ENCODE measurements around the gene PDZD2.

Gene PDZD2

DNA sequence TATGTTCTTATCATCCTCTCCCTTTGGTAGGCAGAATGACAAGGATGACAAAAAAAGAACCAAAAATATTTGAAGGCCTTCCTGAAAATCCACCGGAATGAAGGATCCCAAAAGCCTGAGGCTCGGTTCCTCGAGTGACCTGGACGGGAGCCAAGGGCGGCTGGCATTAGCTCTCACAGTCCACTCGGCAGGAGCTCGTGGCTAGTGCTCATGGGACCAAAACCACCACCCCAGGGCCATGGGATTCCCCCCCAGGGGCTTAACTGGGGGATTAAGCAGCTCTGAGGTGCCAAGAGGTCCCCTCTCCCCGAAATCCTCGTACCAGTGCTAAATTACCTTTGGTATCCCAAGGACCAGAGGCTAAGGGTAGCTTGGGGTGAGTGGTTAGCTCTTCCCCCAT, 586 bp upstream of the PDZD2 start:
- no peak for DNase-seq (ENCODE audit: low read depth in 2 of 2)

DNA sequence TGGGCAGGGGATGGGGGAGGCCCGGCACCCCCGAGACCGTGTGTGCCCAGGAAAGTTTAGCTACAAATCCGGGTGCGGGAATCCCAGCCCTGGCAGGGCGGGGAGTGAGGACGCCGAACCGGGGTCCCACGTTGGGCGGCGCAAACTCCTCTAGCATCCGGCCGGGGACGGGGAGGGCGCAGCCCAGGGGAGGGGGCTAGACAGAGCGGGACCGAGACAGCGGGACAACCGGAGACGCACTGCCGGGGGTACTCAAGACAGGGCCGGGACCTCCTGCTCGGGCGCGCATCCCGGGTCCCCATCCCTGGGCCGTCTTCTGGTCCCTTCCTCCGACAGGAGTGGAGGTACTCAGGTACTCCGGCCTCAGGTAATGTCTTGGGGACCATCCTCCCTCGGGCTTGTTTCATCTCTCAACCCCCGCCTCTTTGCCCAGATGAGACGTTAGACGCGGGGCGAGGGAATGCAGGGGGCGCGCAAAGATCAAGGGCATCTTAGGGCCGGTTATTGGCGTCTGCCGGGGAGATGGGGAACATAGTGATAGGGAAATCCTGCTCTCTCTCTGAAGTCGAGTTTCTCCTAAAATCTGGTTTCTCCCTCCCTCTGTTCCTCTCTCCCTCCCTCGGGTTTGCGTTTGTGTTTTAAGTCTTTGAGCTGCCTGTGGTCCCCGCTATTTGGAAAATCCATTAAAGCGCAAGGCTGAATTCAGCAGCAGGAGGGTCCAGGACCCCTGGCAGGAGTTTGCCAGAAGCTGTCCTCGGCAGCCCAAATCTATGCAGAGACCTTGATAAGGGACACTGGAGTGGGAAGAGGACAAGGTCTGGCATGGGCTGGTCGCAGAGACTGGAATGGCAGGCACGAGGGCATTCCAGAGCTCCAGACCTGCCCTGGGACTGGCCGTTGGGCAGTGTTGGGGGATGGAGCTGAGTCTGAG, 815 bp downstream of the PDZD2 start:
- no peak for DNase-seq (ENCODE audit: low read depth in 2 of 2)

DNA sequence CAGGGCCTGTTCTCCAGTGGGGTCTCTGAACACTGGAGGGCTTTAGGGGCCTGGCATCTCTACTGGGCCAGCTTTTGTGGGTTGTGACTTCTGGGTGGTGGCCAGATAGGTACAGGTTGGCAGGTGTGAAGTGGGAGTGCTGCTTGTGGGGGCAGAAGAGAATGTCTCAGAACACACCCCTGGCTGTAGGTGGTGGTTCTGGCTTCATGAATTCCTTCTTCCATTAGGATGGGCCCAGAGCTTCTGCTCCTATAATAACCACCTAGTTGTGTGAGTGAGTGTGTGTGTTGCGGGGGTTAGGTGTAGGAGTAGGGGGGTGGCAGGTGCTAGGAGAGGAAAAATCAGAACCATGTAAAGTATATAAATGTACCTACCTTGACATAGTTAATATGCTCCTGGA, 1.6 kb downstream of the PDZD2 start:
- DNase-seq (ENCODE audit: low read depth in 2 of 2), result no peak

DNA sequence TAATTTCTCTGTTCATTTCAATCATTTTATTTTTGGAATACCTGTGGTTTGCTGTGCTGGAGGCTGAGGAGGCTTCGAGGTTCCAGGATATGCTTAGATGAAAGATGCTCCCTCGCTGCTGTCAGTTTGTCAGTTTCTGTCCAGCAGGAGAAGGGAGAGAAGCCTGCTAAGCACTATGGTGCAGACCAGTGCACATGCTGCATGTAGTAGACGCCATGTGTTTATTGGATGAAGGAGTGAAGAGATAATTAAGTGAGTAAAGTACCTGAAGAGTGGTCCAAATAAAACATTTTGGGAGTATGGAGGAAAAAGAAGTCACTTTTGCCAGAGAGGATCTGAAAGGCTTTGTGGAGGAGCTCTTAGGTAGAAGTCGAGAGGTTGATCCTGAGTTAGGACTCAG, 2.1 kb downstream of the PDZD2 start:
- no peak for DNase-seq (ENCODE audit: low read depth in 2 of 2)

DNA sequence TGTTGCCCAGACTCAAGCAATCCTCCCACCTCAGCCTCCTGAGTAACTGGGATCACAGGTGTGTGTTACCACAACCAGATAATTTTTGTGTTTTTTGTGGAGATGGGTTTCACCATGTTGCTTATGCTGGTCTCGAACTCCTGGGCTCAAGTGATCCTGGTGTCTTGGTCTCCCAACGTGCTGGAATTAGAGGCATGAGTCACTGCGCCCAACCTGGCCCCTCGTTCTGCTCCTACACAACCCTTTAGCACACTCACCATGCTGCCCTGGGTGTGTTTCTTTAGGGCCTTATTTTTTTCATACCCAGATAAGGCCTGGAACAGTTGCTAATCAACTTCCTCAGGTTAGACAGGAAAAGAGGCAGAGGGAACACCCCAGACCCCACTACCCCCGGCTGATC, 2.6 kb downstream of the PDZD2 start:
- no peak for DNase-seq (ENCODE audit: low read depth in 2 of 2)

DNA sequence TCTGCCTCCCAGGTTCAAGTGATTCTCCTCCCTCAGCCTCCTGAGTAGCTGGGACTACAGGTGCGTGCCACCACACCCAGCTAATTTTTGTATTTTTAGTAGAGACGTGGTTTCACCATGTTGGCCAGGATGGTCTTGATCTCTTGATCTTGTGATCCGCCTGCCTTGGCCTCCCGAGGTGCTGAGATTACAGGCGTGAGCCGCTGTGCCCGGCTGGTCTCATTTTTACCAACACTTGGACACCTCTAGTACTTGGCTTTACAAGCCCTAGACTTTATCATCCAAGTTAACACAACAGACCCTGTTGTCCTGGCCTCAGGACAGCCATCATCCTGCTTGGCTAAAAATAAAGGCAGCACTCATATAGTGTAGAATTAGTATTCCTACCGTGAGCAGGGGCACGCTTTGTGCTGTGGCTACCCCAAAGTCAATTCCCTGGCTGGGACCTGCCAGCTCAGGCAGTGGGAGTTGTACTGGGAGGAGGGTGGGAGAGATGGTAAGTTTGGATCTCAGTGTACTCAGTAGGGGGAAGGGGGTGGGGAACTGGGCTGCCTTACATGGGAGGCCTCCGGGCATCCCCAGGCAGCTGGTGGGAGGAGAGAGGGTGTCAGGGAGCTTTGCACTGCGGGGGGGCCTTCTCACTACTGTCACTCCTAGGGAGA, 6.6 kb downstream of the PDZD2 start:
- DNase-seq (ENCODE audit: low read depth in 2 of 2), result no peak

DNA sequence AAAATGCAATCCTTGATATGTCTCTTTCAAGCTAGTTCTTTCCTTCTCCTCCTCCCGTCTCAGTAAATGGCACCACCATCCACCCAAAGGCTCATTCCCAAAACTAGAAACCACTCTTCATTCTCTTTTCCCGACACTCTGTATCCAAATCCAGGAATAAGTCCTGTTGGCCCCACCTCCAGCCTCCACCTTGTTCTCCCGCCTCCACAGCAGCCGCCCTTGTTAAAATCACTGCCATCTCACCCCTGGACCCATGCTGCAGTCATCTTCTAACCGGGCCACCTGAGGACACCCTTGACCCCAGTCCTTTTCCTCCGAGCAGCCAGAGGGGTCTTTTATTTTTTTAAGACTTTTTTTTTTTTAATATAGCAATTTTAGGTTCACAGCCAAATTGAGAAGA, 9.4 kb downstream of the PDZD2 start:
- no peak for DNase-seq (ENCODE audit: low read depth in 2 of 2)

DNA sequence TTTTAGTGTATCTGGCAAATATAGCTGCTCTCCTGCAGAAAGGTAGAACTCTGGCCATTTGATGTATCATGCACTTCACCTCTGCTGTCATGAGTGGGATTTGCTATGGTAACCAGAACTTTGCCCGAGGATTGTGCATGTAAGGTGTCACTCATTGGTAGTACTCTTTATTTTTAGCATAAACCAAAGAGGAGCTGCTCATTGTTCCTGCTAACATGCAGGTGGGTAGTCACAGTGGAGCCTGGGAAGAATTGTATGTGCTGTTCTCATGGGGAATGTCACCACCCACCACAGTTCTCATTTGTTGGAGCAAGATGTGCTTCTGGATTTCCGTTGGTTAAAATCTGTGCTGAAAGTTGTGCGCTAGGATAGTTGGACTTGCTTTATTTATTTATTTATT, 12.3 kb downstream of the PDZD2 start:
- no peak for DNase-seq (ENCODE audit: low read depth in 2 of 2)

DNA sequence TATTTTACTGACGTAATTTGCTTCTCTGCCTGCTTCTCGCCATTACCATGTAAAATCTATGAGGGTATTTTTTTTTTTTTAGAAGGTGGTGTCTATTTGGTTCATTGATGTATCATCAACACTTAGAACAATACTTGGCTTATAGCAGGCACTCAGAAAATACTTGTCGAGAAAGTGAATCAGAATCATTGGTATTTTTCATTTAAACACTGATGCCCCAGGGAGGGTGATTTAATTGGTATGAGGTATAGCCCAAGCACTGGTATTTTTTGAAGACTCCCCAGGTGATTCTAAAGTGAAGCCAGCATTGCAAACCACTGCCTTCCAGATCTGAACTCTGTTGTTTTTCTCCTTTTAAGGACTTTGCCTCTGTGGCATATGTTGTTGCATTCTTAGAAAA, 16.6 kb downstream of the PDZD2 start:
- DNase-seq (ENCODE audit: low read depth in 2 of 2), result no peak

DNA sequence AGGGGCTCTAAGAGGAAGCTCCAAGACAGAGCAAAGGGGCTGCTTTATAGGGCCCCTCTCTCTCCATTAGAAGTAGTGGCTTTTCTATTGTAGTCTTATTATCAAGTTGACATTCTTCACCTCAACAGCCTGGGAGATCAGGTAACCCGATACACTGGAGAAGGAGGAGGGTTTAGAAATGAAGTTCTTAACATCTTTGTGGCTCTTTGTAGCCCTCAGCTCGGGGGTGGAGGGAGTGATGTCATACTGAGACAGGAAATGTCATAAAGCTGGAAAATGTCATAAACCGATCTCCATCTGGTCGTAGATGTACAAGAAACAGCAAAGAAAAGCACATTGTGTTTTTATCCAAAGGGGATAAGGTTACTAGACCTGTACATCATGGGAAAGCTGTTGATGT, 17.9 kb downstream of the PDZD2 start:
- no peak for DNase-seq (ENCODE audit: low read depth in 2 of 2)

DNA sequence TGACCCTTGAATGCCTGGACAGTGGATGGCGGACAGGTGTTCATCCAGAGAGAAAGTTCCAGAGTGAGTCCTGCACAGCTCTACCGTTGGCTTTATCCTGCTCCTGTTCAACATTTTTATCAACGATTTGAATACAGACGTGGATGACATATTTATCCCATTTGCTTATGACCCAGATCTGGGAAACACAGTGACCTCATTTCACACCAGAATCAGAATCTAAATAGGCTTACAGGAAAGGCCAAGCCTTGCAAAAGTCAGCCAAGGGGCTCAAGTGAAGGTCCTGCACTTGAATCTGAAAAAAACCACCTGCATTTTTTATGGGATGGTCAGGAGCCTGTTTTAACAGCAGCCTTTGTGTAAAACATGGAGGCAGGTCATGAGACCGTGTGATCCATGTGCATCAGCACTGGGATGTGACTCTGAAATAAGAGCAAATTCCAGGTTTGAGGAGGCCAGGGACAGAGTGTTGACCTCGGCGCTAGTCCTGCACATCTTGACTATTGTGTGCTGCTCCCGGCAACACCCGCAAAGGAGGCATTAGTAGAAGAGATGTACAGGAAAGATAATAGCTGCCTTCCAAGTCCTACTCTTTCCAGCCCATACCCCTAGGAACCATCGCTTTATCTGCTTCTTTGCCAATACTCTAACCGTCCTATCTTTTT, 18.5 kb downstream of the PDZD2 start:
- DNase-seq (ENCODE audit: low read depth in 2 of 2), result no peak

DNA sequence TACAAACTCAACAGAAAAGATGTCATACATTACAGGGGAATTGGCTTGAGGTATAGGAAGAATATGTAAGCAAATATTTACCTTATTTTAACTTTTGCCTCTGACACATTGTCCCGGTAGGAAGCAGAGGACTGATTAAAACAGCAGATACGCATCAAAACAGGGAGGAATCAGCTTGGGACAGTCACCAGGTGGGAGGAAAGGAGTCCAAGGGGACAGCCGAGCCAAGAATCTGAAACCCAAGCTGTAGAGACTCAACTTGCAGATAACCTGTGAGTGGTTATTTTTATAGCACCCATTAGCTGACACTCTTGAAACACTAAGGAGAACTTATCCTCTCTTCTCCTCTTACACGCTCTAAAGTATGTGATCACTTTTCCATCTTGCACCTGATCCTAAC, 22.3 kb downstream of the PDZD2 start:
- no peak for DNase-seq (ENCODE audit: low read depth in 2 of 2)

DNA sequence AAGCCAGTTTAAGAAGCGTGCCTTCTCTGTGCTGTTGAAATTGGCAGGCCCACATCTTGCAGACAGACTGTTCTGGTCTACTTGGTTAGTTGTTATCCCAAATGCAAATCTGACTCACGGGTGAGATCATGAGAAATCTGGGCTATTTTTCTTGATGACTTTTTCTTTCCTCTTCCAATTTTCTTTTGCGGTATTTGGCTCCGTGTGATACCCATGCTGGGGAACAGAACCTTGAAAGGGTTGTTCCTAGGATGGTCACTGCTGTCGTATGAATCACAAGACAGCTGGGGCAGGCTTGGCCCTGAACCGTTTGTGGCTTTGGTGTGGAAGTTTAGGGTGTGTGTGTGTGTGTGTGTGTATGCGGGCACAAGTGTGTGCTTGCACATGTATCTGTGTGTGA, 24.6 kb downstream of the PDZD2 start:
- no peak for DNase-seq (ENCODE audit: low read depth in 2 of 2)

DNA sequence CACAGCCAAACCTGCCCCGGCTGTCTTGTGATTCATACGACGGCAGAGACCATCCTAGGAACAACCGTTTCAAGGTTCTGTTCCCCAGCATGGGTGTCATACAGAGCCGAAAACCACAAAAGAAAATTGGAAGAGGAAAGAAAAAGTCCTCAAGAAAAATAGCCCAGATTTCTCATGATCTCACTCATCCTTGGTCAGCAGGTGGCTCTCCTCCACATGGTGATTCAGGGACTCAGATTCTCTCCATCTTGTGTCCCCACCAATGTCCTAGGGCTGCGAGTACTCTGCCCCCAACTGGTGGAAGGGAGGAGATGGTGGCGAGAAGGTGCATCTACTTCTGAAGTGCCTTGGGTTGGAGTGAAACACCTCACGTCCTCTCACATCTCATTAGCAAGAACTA, 25.6 kb downstream of the PDZD2 start:
- no peak for DNase-seq (ENCODE audit: low read depth in 2 of 2)

DNA sequence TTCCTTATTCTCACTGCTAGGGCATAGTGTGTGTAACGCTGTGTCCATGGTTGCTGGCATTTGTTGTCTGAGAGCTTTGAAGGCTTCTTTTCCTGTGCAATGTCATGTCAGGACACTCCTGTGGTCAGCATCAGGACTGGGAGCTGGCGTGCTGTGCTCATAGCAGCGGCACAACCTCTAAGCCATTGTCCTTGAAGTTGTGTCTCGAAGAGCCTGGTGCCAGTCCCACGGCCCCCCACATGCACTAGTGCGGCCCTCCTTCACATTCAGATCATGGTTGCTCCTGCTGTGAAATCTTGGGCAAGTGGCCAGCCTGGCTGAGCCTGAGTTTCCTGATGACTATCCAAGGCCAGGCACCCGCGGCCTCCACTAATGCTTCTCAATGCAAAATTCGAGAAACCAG, 32.4 kb downstream of the PDZD2 start:
- no peak for DNase-seq (ENCODE audit: low read depth in 2 of 2)

DNA sequence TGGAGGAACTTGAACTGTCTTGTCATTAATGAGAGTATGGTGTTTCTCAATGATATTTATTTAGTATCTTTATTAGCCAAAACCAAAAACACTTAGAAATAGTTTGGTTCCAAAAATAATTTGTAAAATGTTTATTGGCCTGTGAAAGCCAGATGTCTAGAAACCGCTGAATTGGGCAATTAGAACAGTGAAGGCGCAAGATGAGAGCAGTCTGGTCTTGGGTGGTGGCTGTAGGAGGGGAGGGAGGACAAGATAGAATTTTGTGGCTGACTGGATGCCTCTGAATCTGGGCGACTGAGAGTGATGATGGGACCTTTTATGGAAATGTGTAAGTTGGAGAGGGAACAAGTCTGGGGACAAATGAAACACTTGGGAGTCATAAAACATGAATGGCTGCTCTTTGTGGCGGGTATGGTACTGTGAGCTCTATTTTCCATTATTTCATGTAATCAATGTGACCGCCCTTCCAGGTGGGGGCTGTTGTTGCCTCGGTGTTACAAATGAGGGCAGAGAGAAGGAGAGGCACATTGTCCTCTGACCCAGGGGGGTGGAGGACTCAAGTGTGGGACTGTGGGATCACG, 35.5 kb downstream of the PDZD2 start:
- DNase-seq (ENCODE audit: low read depth in 2 of 2), result no peak

DNA sequence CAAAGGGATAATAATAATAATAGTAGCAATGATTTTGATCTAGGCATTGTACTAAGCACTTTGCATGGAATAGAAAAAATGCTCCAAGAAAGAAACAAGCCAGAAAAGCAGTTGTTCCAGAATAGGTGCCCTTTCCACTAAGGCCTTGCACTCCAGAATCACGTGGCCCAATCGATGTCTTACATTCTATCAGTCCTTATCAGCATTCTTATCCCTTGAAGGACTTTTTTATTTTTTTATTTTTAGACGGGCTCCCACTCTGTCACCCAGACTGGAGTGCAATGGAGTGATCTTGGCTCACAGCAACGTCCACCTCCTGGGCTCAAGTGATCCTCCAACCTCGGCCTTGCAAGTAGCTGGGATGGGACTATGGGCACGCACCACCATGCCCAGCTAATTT, 36.5 kb downstream of the PDZD2 start:
- DNase-seq (ENCODE audit: low read depth in 2 of 2), result no peak

DNA sequence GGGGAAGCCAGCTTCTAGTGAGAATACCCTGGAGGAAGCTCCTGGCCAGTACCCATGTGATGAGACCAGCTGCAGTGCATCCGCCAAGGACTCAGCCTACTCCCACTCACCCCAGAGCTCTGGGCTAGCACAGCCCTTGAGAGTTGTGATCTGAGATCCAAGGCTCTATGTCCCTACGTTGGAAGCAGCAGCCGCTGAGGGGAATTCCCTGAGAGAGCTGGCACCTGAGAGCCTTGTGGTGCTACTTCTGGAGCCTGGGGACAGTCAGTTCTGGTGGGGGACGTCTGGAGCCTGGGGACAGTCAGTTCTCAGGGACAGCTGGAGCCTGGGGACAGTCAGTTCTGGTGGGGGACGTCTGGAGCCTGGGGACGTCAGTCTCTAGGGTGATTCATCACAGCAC, 39.2 kb downstream of the PDZD2 start:
- DNase-seq (ENCODE audit: low read depth in 2 of 2), result no peak

DNA sequence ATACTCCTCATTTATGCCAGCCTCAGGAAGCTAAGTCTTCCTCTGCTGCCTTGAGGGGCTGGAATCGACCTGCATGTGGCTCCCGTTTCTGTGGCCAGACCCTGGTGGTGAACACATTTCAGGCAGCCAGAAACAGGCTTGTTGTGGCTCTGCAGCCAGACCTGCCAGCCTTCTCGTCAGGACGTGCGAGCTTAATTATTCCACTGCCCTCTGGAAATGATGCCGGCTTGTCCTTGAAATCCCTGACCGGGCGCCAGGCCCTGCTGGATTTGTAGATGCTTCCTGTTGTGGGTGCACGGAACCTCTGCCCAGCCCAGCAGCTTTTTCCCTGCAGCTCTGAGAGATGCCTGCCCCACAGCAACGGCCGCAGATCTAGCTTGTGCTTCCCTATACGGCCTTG, 41.6 kb downstream of the PDZD2 start:
- no peak for DNase-seq (ENCODE audit: low read depth in 2 of 2)

DNA sequence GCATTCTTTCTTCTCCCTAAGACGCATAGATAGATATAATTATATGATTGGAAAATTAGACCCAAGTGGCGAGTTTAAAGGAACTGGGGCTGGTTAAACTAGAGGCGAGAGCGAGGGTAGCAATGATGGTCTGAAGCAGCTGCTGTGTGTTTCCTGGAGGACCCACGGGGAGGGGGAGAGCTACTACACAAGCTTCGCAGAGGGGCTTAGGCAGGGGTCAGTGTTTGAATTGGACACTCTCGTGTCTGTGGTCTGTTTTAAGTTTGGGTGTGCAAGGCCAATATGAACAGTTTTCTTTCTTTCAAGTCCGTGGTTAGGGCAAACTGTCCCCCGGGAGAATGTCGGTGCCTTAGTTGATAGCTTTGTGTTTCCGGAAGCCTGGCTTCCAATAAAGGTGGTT, 43.1 kb downstream of the PDZD2 start:
- DNase-seq (ENCODE audit: low read depth in 2 of 2), result no peak

DNA sequence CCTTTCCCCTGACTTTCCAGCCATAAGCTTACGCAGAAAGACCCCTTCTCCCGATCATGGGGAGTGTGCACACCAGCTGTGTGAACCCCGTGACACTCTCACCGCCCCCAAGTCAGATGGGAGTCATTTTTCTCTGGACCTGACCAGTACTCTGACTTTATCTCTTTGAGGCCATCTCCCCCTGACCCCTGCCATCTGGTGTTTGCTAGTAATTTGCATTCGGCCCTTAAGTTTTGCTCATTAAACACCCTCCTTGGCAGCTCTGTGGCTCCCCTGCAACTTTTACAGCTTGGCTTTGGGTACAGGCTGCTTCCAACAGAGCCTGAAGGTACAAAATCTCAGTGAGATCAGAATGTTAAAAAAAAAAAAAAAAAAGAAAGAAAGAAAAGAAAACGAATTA, 43.9 kb downstream of the PDZD2 start:
- DNase-seq (ENCODE audit: low read depth in 2 of 2), result no peak

DNA sequence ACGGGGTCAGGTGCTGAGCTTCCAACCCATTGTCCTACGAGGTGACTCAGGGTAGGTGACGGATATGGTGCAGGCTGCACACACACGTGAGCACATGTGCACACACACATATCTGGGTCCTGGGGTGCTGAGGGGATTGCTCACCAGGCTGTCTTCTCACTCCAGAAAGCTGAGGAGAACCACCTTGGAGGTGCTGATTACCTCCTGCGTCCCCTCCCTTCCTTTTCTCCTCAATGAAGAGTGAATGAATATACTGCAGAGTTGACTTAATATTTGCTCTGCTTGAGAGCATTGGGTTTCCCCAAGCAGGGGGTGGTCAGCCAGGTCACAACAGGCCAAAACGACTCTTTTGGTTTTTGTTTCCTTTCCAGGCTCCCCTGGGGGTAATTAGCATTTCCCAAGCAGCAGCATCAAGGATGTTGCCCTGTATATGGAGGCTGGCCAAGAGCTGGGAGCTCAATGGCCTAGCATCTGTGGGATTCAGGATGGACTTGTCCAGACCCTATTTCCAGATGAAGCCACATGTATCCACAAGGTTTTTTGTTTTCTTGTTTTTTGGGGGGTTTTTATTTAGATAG, 49.7 kb downstream of the PDZD2 start:
- no peak for DNase-seq (ENCODE audit: low read depth in 2 of 2)
